NCI-H774 (cell line): ENCODE data around the gene SGCE.

ENCODE experiments used
- DNase-seq: peaks from one replicate; lab custom pipeline; 2025; lab: John Stamatoyannopoulos, UW

SGCE gene

GRCh38 chr7:94623820-94624219 is 32.1 kb downstream of the SGCE start:
- DNase-seq, result no peak

- no peak for DNase-seq
Measured at GRCh38 chr7:94621120-94621519, 34.8 kb downstream of the SGCE start.

GRCh38 chr7:94620703-94621118 is 35.2 kb downstream of the SGCE start:
- DNase-seq, result no peak

GRCh38 chr7:94618126-94618525 is 37.8 kb downstream of the SGCE start:
- DNase-seq, result no peak

GRCh38 chr7:94616855-94617254 is 39.1 kb downstream of the SGCE start:
- DNase-seq, result no peak

- DNase-seq, result no peak
Measured at GRCh38 chr7:94615666-94616065, 40.3 kb downstream of the SGCE start.

- no peak for DNase-seq
Measured at GRCh38 chr7:94612661-94613060, 43.3 kb downstream of the SGCE start.

GRCh38 chr7:94612253-94612652 is 43.7 kb downstream of the SGCE start:
- DNase-seq, result no peak

GRCh38 chr7:94609561-94609960 is 46.4 kb downstream of the SGCE start:
- DNase-seq, result no peak

- no peak for DNase-seq
Measured at GRCh38 chr7:94605031-94605430, 50.9 kb downstream of the SGCE start.

- no peak for DNase-seq
Measured at GRCh38 chr7:94602181-94602580, 53.8 kb downstream of the SGCE start.

- no peak for DNase-seq
Measured at GRCh38 chr7:94600267-94600666, 55.7 kb downstream of the SGCE start.

GRCh38 chr7:94595717-94596116 is 60.2 kb downstream of the SGCE start:
- no peak for DNase-seq

GRCh38 chr7:94594882-94595281 is 61.1 kb downstream of the SGCE start:
- DNase-seq, result no peak

GRCh38 chr7:94591176-94591575 is 64.8 kb downstream of the SGCE start:
- no peak for DNase-seq

GRCh38 chr7:94590526-94591162 is 65.3 kb downstream of the SGCE start:
- no peak for DNase-seq

- no peak for DNase-seq
Measured at GRCh38 chr7:94588075-94588474, 67.9 kb downstream of the SGCE start.

- peak; percentile 5 for DNase-seq
Measured at GRCh38 chr7:94584113-94584512, 71.8 kb downstream of the SGCE start.

GRCh38 chr7:94580601-94581000 is 75.3 kb downstream of the SGCE start:
- no peak for DNase-seq

- DNase-seq, result no peak
Measured at GRCh38 chr7:94579470-94579869, 76.5 kb downstream of the SGCE start.

GRCh38 chr7:94578614-94579013 is 77.3 kb downstream of the SGCE start:
- no peak for DNase-seq

GRCh38 chr7:94577357-94577756 is 78.6 kb downstream of the SGCE start:
- DNase-seq, result no peak

- no peak for DNase-seq
Measured at GRCh38 chr7:94576316-94576715, 79.6 kb downstream of the SGCE start.

GRCh38 chr7:94575646-94576045 is 80.3 kb downstream of the SGCE start:
- DNase-seq, result no peak

- DNase-seq, result no peak
Measured at GRCh38 chr7:94571816-94572215, 84.1 kb downstream of the SGCE start.
